ENCODE measurements around the gene THUMPD3. TPM values are rescaled to one million over a fixed set of nuclear protein-coding genes. Genes with fewer than 3 reads are reported as not detected.

Gene THUMPD3
- total and polyA plus RNA-seq, 2 of the 13 experiments (the other 11 are each of a cell fraction or from before 2014, with no cell fraction given): 31.2 to 44.1 TPM

DNA sequence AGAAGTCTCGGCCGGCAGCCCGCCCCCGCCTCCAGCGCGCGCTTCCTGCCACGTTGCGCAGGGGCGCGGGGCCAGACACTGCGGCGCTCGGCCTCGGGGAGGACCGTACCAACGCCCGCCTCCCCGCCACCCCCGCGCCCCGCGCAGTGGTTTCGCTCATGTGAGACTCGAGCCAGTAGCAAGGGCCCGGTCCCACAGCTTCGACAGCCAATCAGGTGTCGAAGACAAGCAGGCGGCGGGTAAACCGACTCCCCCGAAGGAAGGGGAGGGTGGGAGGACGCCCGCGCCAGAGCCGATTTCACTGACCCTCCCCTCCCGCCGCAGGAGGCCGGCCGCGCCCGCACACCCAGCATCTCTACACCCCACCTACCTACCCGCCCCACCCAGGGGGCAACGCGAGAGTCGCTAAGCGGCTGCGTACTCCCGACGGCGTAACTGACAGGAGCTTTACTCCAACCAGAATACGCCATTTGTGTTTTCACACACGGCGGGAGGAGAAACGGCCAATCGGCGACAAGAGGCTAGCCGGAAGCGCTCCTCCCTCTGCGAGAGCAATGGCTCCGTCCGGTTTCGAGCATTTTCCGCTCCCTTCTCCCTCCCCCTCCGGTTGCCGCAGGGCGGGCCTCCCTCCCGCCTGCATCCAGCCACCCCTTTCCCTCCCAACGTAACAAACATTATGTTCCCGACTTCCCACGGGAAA lies 33.9 kb downstream of the THUMPD3 start (continued):
- TF ChIP-seq, protein P1, sequence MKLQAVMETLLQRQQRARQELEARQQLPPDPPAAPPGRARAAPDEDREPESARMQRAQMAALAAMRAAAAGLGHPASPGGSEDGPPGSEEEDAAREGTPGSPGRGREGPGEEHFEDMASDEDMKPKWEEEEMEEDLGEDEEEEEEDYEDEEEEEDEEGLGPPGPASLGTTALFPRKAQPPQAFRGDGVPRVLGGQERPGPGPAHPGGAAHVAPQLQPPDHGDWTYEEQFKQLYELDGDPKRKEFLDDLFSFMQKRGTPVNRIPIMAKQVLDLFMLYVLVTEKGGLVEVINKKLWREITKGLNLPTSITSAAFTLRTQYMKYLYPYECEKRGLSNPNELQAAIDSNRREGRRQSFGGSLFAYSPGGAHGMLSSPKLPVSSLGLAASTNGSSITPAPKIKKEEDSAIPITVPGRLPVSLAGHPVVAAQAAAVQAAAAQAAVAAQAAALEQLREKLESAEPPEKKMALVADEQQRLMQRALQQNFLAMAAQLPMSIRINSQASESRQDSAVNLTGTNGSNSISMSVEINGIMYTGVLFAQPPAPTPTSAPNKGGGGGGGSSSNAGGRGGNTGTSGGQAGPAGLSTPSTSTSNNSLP (IDR thresholded peaks at IDR 0.05; ENCODE audit: low read depth, low read length): no peak
- TF ChIP-seq, protein P2, sequence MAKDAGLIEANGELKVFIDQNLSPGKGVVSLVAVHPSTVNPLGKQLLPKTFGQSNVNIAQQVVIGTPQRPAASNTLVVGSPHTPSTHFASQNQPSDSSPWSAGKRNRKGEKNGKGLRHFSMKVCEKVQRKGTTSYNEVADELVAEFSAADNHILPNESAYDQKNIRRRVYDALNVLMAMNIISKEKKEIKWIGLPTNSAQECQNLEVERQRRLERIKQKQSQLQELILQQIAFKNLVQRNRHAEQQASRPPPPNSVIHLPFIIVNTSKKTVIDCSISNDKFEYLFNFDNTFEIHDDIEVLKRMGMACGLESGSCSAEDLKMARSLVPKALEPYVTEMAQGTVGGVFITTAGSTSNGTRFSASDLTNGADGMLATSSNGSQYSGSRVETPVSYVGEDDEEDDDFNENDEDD (CRISPR knock-in tag; IDR thresholded peaks at IDR 0.05; ENCODE audit: borderline replicate concordance): peak; percentile 96
- no peak for TF ChIP-seq MIER3 (CRISPR knock-in tag; IDR thresholded peaks at IDR 0.05; ENCODE audit: borderline replicate concordance)
- TF ChIP-seq, protein P3, sequence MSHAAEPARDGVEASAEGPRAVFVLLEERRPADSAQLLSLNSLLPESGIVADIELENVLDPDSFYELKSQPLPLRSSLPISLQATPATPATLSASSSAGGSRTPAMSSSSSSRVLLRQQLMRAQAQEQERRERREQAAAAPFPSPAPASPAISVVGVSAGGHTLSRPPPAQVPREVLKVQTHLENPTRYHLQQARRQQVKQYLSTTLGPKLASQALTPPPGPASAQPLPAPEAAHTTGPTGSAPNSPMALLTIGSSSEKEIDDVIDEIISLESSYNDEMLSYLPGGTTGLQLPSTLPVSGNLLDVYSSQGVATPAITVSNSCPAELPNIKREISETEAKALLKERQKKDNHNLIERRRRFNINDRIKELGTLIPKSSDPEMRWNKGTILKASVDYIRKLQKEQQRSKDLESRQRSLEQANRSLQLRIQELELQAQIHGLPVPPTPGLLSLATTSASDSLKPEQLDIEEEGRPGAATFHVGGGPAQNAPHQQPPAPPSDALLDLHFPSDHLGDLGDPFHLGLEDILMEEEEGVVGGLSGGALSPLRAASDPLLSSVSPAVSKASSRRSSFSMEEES (CRISPR knock-in tag; IDR thresholded peaks at IDR 0.05): peak; percentile 25; the same call in 1 of the 2 replicates
- TF ChIP-seq ZNF251 (CRISPR knock-in tag; IDR thresholded peaks at IDR 0.05): no peak
- TF ChIP-seq U2AF2 (IDR thresholded peaks at IDR 0.05; ENCODE audit: low read depth, low read length): no peak
- TF ChIP-seq, protein P4, sequence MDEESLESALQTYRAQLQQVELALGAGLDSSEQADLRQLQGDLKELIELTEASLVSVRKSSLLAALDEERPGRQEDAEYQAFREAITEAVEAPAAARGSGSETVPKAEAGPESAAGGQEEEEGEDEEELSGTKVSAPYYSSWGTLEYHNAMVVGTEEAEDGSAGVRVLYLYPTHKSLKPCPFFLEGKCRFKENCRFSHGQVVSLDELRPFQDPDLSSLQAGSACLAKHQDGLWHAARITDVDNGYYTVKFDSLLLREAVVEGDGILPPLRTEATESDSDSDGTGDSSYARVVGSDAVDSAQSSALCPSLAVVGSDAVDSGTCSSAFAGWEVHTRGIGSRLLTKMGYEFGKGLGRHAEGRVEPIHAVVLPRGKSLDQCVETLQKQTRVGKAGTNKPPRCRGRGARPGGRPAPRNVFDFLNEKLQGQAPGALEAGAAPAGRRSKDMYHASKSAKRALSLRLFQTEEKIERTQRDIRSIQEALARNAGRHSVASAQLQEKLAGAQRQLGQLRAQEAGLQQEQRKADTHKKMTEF (CRISPR knock-in tag; IDR thresholded peaks at IDR 0.05): peak; percentile 89
- TF ChIP-seq ZNF382 (CRISPR knock-in tag; IDR thresholded peaks at IDR 0.05; ENCODE audit: borderline replicate concordance): no peak
- no peak; the same call in 1 of the 2 replicates for TF ChIP-seq GFI1 (CRISPR knock-in tag; IDR thresholded peaks at IDR 0.05; ENCODE audit: borderline replicate concordance)
- no peak for TF ChIP-seq ZNF292 (CRISPR knock-in tag; IDR thresholded peaks at IDR 0.05; ENCODE audit: borderline replicate concordance, low read depth)
- 0 out of 2 replicates have a peak, but pooled peaks have one; percentile 26 for TF ChIP-seq KAT7 (CRISPR knock-in tag; IDR thresholded peaks at IDR 0.05; ENCODE audit: borderline replicate concordance)
- TF ChIP-seq RELA (CRISPR knock-in tag; IDR thresholded peaks at IDR 0.05): no peak
- TF ChIP-seq NR3C1 (CRISPR knock-in tag; IDR thresholded peaks at IDR 0.05): no peak
- TF ChIP-seq HMG20B (CRISPR knock-in tag; conservative IDR thresholded peaks at IDR 0.05): no peak
- 0 out of 2 replicates have a peak, but pooled peaks have one; percentile 35 for TF ChIP-seq SIX4 (CRISPR knock-in tag; IDR thresholded peaks at IDR 0.05)
- no peak for TF ChIP-seq JUND (CRISPR knock-in tag; IDR thresholded peaks at IDR 0.05)
- 0 out of 2 replicates have a peak, but pooled peaks have one; percentile 29 for TF ChIP-seq FOXA3 (CRISPR knock-in tag; IDR thresholded peaks at IDR 0.05)
- no peak for TF ChIP-seq DNMT3B (CRISPR knock-in tag; conservative IDR thresholded peaks at IDR 0.05)
- TF ChIP-seq, protein P5, sequence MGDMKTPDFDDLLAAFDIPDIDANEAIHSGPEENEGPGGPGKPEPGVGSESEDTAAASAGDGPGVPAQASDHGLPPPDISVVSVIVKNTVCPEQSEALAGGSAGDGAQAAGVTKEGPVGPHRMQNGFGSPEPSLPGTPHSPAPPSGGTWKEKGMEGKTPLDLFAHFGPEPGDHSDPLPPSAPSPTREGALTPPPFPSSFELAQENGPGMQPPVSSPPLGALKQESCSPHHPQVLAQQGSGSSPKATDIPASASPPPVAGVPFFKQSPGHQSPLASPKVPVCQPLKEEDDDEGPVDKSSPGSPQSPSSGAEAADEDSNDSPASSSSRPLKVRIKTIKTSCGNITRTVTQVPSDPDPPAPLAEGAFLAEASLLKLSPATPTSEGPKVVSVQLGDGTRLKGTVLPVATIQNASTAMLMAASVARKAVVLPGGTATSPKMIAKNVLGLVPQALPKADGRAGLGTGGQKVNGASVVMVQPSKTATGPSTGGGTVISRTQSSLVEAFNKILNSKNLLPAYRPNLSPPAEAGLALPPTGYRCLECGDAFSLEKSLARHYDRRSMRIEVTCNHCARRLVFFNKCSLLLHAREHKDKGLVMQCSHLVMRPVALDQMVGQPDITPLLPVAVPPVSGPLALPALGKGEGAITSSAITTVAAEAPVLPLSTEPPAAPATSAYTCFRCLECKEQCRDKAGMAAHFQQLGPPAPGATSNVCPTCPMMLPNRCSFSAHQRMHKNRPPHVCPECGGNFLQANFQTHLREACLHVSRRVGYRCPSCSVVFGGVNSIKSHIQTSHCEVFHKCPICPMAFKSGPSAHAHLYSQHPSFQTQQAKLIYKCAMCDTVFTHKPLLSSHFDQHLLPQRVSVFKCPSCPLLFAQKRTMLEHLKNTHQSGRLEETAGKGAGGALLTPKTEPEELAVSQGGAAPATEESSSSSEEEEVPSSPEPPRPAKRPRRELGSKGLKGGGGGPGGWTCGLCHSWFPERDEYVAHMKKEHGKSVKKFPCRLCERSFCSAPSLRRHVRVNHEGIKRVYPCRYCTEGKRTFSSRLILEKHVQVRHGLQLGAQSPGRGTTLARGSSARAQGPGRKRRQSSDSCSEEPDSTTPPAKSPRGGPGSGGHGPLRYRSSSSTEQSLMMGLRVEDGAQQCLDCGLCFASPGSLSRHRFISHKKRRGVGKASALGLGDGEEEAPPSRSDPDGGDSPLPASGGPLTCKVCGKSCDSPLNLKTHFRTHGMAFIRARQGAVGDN (CRISPR knock-in tag; IDR thresholded peaks at IDR 0.05): peak; percentile 93

Measured in HepG2 (cell line).